CD4-positive, alpha-beta memory T cell (primary cell): ENCODE data around the gene LRTM2. TPM values are rescaled to one million over a fixed set of nuclear protein-coding genes. Genes with fewer than 3 reads are reported as not detected.

Source experiments
- CTCF ChIA-PET: fragments of 350-600 bp; sonication (Branson Sonifier 250); formaldehyde crosslinking; loops from one replicate; lab custom pipeline; 2021; ENCODE audit warnings: inconsistent platforms; ENCODE audit not compliant: partially characterized antibody; lab: Charles Lee
- POLR2A ChIA-PET: fragments of 350-600 bp; sonication (Branson Sonifier 250); formaldehyde crosslinking; loops from one replicate; lab custom pipeline; 2021; ENCODE audit not compliant: partially characterized antibody; lab: Charles Lee
- DNase-seq, 5 donors: peaks; one replicate each; pipeline versions ENCODE4 v3.0.0 to v3.0.0-alpha.2; 2020 to 2022; ENCODE audit warnings: mixed read lengths in 1 of 5
- H3K27ac ChIP-seq: one replicate; pipeline ENCODE4 v1.7.0; 2013; ENCODE audit warnings: low read depth, low read length
- H3K27me3 ChIP-seq: 2 replicates; pipeline ENCODE4 v1.7.0; 2013; ENCODE audit warnings: mild to moderate bottlenecking, low read length, moderate library complexity; ENCODE audit not compliant: insufficient read depth
- H3K36me3 ChIP-seq: 2 replicates; pipeline ENCODE4 v1.7.0; 2013; ENCODE audit warnings: mild to moderate bottlenecking, low read length, moderate library complexity; ENCODE audit not compliant: insufficient read depth
- H3K4me1 ChIP-seq: 2 replicates; pipeline ENCODE4 v1.7.0; 2013; ENCODE audit warnings: mild to moderate bottlenecking, low read length, moderate library complexity; ENCODE audit not compliant: insufficient read depth
- H3K4me3 ChIP-seq, 2 donors: one replicate each; pipeline ENCODE4 v1.7.0; 2013; ENCODE audit warnings: low read length in 2 of 2, mild to moderate bottlenecking in 1 of 2
- H3K9me3 ChIP-seq, 2 donors: one replicate each; pipeline ENCODE4 v1.7.0; 2013; ENCODE audit warnings: low read length in 2 of 2, control low read depth in 1 of 2; ENCODE audit not compliant: control insufficient read depth in 1 of 2
- H3K27ac Mint-ChIP-seq, 7 donors: one replicate each; pipeline ENCODE4 v1.8.0; 2020 to 2021; ENCODE audit warnings: mixed read lengths in 7 of 7, mild to moderate bottlenecking in 6 of 7, inconsistent platforms in 3 of 7, moderate library complexity in 3 of 7
- H3K27me3 Mint-ChIP-seq, 2 donors: one replicate each; pipeline ENCODE4 v1.8.0; 2020 to 2021; ENCODE audit warnings: mixed read lengths in 2 of 2
- H3K36me3 Mint-ChIP-seq, 2 donors: one replicate each; pipeline ENCODE4 v1.8.0; 2020 to 2021; ENCODE audit warnings: mixed read lengths in 2 of 2, inconsistent platforms in 1 of 2, mild to moderate bottlenecking in 1 of 2
- H3K4me1 Mint-ChIP-seq, 4 donors: one replicate each; pipeline ENCODE4 v1.8.0; 2020 to 2021; ENCODE audit warnings: mixed read lengths in 4 of 4, mild to moderate bottlenecking in 1 of 4
- H3K4me3 Mint-ChIP-seq, 8 donors: one replicate each; pipeline ENCODE4 v1.8.0; 2020 to 2021; ENCODE audit warnings: mixed read lengths in 8 of 8, mild to moderate bottlenecking in 7 of 8, moderate library complexity in 6 of 8, inconsistent platforms in 3 of 8
- H3K9me3 Mint-ChIP-seq, 8 donors: one replicate each; pipeline ENCODE4 v1.8.0; 2020 to 2021; ENCODE audit warnings: mixed read lengths in 8 of 8, mild to moderate bottlenecking in 5 of 8, inconsistent platforms in 3 of 8, moderate library complexity in 1 of 8
- intact Hi-C: fragments of 100-400 bp; cut with micrococcal nuclease; formaldehyde crosslinking; loops from one replicate; pipeline ENCODE4 v1.15.1; 2023
- polyA plus RNA-seq, 2 donors: library from polyadenylated mRNA; unstranded; fragments of 300-500 nt; fragmentation: Illumina TruSeq; gene quantifications; one replicate each; pipeline ENCODE4 v1.2.3, GENCODE V29; 2021
- total RNA-seq, 2 experiments: library from RNA; stranded (reverse); gene quantifications; one replicate each; pipeline ENCODE4 v1.2.3, GENCODE V29; 2021

Gene LRTM2
- total and polyA plus RNA-seq, 4 experiments from 2014 or later: not detected

- H3K4me3 Mint-ChIP-seq: peak overlapping the region; percentile 68 to 92 (median 78)
- H3K27ac Mint-ChIP-seq: peak overlapping the region; percentile 53 to 85 (median 70)
- no peaks in the 10 kb centered on the region for H3K9me3 ChIP-seq
- H3K36me3 ChIP-seq: no peaks in the 10 kb centered on the region
- H3K27ac ChIP-seq: peak overlapping the region; percentile 82
- CTCF ChIA-PET: interaction anchor here (2.4 to 16.4 kb wide), 3 partner anchors 143 kb away, joined by 19 to 612 read pairs (median 235); no protein-coding TSS in a partner anchor
- no peaks in the 10 kb centered on the region for H3K27me3 ChIP-seq
- peaks cover 5% of the 10 kb centered on the region for H3K4me1 ChIP-seq
- H3K4me1 Mint-ChIP-seq: peaks cover 5 to 20% (median 9%) of the 10 kb centered on the region in 4 donors
- DNase-seq: peak; percentile 40 to 74 (median 48)
- H3K9me3 Mint-ChIP-seq: no peaks in the 10 kb centered on the region
- H3K27me3 Mint-ChIP-seq: no peaks in the 10 kb centered on the region
- POLR2A ChIA-PET: interaction anchor here (0.5 to 2.9 kb wide), 10 partner anchors 8 to 207 kb away, joined by 3 to 59 read pairs (median 7); partner anchors contain the start of genes ADIPOR2 and DCP1B
- H3K36me3 Mint-ChIP-seq: peaks cover 0 to 2% of the 10 kb centered on the region in 2 donors
- H3K4me3 ChIP-seq: peak overlapping the region; percentile 38 to 96
- intact Hi-C loops: loop anchor here (10.0 kb wide), 1 partner anchor 988 kb away; no protein-coding TSS in a partner anchor
Observed at GRCh38 chr12:1797011-1797901, 23.1 kb upstream of the LRTM2 start.

GRCh38 chr12:1797991-1798640 is 22.2 kb upstream of the LRTM2 start:
- H3K4me1 Mint-ChIP-seq: peaks cover 5 to 20% (median 9%) of the 10 kb centered on the region in 4 donors
- no peaks in the 10 kb centered on the region for H3K36me3 ChIP-seq
- peaks cover 5% of the 10 kb centered on the region for H3K4me1 ChIP-seq
- H3K4me3 ChIP-seq: no peak overlapping the region
- POLR2A ChIA-PET: interaction anchor here (1.3 to 2.8 kb wide), 3 partner anchors 10 to 237 kb away, joined by 3 to 14 read pairs (median 9); no protein-coding TSS in a partner anchor
- peaks cover 0 to 2% of the 10 kb centered on the region in 2 donors for H3K36me3 Mint-ChIP-seq
- no peak for DNase-seq
- H3K27me3 Mint-ChIP-seq: no peaks in the 10 kb centered on the region
- H3K27me3 ChIP-seq: no peaks in the 10 kb centered on the region
- H3K4me3 Mint-ChIP-seq: peak overlapping the region in 3 of 8 donors; percentile 21 to 64 (median 43)
- intact Hi-C loops: loop anchor here (10.0 kb wide), 1 partner anchor 987 kb away; no protein-coding TSS in a partner anchor
- CTCF ChIA-PET: interaction anchor here (1.5 to 2.4 kb wide), 2 partner anchors 33 to 142 kb away, joined by 4 to 19 read pairs; no protein-coding TSS in a partner anchor
- peak overlapping the region; percentile 82 for H3K27ac ChIP-seq
- H3K27ac Mint-ChIP-seq: peak overlapping the region in 4 of 7 donors; percentile 62 to 89 (median 68)
- no peaks in the 10 kb centered on the region for H3K9me3 ChIP-seq
- no peaks in the 10 kb centered on the region for H3K9me3 Mint-ChIP-seq

- Mint-ChIP-seq H3K4me3 (no peak overlapping the region), H3K36me3 (peaks cover 0 to 2% of the 10 kb centered on the region in 2 donors), H3K9me3 (no peaks in the 10 kb centered on the region), H3K27me3 (no peaks in the 10 kb centered on the region), H3K27ac (peak overlapping the region in 4 of 7 donors; percentile 3 to 71 (median 63)), H3K4me1 (peaks cover 5 to 20% (median 9%) of the 10 kb centered on the region in 4 donors)
- H3K9me3 ChIP-seq: no peaks in the 10 kb centered on the region
- peaks cover 5% of the 10 kb centered on the region for H3K4me1 ChIP-seq
- intact Hi-C loops: loop anchor here (10.0 kb wide), 1 partner anchor 986 kb away; no protein-coding TSS in a partner anchor
- DNase-seq: no peak
- POLR2A ChIA-PET: interaction anchor here (1.3 to 2.8 kb wide), 3 partner anchors 10 to 236 kb away, joined by 3 to 14 read pairs (median 9); no protein-coding TSS in a partner anchor
- H3K4me3 ChIP-seq: no peak overlapping the region
- H3K36me3 ChIP-seq: no peaks in the 10 kb centered on the region
- no peaks in the 10 kb centered on the region for H3K27me3 ChIP-seq
- no peak overlapping the region for H3K27ac ChIP-seq
- CTCF ChIA-PET: interaction anchor here (1.5 to 2.4 kb wide), 2 partner anchors 32 to 141 kb away, joined by 4 to 19 read pairs; no protein-coding TSS in a partner anchor
Observed at GRCh38 chr12:1798641-1799020, 21.7 kb upstream of the LRTM2 start.

- intact Hi-C loops: loop anchor here (10.0 kb wide), 1 partner anchor 986 kb away; no protein-coding TSS in a partner anchor
- Histone ChIP-seq H3K36me3 (no peaks in the 10 kb centered on the region), H3K9me3 (no peaks in the 10 kb centered on the region), H3K27me3 (no peaks in the 10 kb centered on the region), H3K4me3 (no peak overlapping the region), H3K27ac (no peak overlapping the region), H3K4me1 (peaks cover 5% of the 10 kb centered on the region)
- CTCF ChIA-PET: interaction anchor here (1.5 to 2.4 kb wide), 2 partner anchors 32 to 141 kb away, joined by 4 to 19 read pairs; no protein-coding TSS in a partner anchor
- H3K4me3 Mint-ChIP-seq: peak overlapping the region in 1 of 8 donors; percentile 12
- no peak for DNase-seq
- H3K27me3 Mint-ChIP-seq: no peaks in the 10 kb centered on the region
- POLR2A ChIA-PET: interaction anchor here (0.7 to 2.8 kb wide), 4 partner anchors 9 to 235 kb away, joined by 3 to 14 read pairs (median 7); no protein-coding TSS in a partner anchor
- peaks cover 0 to 2% of the 10 kb centered on the region in 2 donors for H3K36me3 Mint-ChIP-seq
- H3K4me1 Mint-ChIP-seq: peaks cover 5 to 21% (median 10%) of the 10 kb centered on the region in 4 donors
- H3K9me3 Mint-ChIP-seq: no peaks in the 10 kb centered on the region
- H3K27ac Mint-ChIP-seq: peak overlapping the region in 3 of 7 donors; percentile 43 to 71 (median 69)
Observed at GRCh38 chr12:1799051-1799881, 21.1 kb upstream of the LRTM2 start.

DNA sequence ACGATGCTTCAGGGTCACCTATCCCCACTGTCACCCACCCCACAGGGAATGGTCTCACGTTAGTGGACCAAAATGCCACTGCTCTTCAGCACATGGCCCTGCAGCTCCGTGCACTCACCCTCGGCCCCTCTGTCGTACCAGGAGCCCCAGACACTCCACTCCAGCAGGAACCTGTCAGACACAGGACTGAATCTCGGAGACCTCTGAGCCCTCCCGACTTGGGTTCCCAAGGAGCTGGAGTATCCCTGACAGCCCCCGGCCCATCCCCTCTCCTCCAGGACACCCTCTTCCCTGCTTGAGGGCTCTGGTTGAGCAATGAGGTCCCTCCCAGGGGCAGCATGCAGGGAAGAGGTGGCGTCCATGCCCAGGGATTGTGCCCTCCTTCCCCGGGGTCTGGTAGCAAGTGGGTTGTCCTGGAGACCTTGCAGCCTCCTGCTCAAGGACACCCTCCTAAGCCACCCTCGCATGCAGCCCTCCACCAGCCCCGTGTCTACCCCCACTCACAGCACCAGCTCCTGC is 20.4 kb upstream of the LRTM2 start:
- H3K27me3 ChIP-seq: no peaks in the 10 kb centered on the region
- H3K9me3 Mint-ChIP-seq: no peaks in the 10 kb centered on the region
- peaks cover 7 to 24% (median 16%) of the 10 kb centered on the region in 4 donors for H3K4me1 Mint-ChIP-seq
- H3K27me3 Mint-ChIP-seq: no peaks in the 10 kb centered on the region
- DNase-seq: no peak
- ChIA-PET CTCF (no interaction called here), POLR2A (interaction anchor here (2.5 kb wide), 1 partner anchor 140 kb away, joined by 14 read pairs; no protein-coding TSS in a partner anchor)
- no peaks in the 10 kb centered on the region for H3K9me3 ChIP-seq
- peak overlapping the region in 2 of 7 donors; percentile 56 to 59 for H3K27ac Mint-ChIP-seq
- H3K4me3 ChIP-seq: no peak overlapping the region
- H3K4me3 Mint-ChIP-seq: peak overlapping the region in 1 of 8 donors; percentile 12
- H3K36me3 Mint-ChIP-seq: peaks cover 0 to 2% of the 10 kb centered on the region in 2 donors
- H3K27ac ChIP-seq: no peak overlapping the region
- intact Hi-C loops: loop anchor here (10.0 kb wide), 1 partner anchor 985 kb away; no protein-coding TSS in a partner anchor
- H3K36me3 ChIP-seq: no peaks in the 10 kb centered on the region
- H3K4me1 ChIP-seq: peaks cover 11% of the 10 kb centered on the region
